Eye (tissue), 1 donor: ENCODE data around the gene FRS2.

ENCODE experiments used
- DNase-seq: peaks from one replicate; pipeline ENCODE4 v3.0.0-alpha.2; 2015

FRS2 gene

GRCh38 chr12:69502345-69503081, 32.3 kb downstream of the FRS2 start:
- DNase-seq = no peak

- DNase-seq = no peak
These were observed 37.9 kb downstream of the FRS2 start for GRCh38 chr12:69508091-69508490.

- DNase-seq = no peak
These were observed 38.4 kb downstream of the FRS2 start for GRCh38 chr12:69508621-69509020.

- no peak for DNase-seq
These were observed 39.1 kb downstream of the FRS2 start for GRCh38 chr12:69509308-69509736.

DNA sequence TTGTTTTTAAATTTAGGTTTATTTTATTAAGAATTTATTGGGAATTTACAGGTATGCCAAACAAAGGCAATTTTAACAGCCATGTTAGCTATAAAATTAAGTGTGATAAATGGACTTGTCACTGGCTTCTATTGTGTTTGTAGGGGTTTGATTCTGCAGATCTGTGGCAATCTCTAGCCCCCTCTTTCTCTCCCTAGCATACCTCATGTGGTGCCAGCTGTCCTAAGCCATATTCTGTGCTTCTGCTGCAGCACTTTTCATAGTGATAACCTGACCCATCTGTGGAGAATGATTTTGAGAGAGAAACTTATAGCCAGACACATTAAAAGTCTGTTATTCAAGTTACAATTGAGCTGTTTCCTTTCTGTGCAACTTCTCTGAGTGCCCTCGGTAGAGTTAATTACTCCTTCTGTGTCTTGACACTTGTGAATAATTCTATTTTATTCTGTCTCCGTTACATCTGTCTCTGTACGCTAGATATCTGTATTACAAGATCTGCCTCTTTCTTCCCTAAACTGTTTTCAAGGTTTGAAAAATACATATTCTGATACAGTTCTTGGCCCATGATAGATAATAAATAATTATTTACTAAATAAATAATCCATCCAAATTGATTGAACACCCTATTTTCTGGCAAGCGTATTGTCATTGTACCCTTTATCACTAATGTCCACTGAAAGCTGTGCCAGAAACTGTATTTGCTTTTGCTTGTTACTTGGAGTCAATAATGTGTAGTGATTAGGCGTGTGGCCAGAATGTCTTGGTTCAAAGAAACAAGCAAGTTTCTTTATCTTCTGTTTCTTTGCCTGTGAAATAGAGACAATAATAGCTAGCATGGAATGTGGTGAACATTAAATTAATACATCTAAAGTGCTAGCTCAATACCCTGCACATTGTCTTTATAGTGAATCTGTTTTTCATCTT, 40.0 kb downstream of the FRS2 start:
- no peak for DNase-seq

DNA sequence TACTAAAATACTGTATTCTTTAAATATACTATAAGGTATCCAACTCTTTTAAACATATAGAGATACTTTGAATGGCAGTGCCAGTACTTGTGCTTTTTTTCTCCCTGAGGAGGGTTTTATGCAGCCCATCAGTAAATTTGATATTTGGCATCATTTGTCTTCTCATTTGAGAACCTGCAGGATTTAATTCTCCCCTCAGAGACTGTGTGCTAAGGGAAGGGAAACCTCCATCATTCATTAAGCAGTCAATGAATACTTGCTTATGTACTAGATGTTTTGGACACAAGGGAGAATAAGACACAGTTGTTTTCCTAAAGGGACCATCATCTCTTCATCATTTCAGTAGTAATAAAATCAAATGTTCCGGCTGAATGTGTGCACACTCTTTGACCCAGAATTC, 40.8 kb downstream of the FRS2 start:
- no peak for DNase-seq

DNA sequence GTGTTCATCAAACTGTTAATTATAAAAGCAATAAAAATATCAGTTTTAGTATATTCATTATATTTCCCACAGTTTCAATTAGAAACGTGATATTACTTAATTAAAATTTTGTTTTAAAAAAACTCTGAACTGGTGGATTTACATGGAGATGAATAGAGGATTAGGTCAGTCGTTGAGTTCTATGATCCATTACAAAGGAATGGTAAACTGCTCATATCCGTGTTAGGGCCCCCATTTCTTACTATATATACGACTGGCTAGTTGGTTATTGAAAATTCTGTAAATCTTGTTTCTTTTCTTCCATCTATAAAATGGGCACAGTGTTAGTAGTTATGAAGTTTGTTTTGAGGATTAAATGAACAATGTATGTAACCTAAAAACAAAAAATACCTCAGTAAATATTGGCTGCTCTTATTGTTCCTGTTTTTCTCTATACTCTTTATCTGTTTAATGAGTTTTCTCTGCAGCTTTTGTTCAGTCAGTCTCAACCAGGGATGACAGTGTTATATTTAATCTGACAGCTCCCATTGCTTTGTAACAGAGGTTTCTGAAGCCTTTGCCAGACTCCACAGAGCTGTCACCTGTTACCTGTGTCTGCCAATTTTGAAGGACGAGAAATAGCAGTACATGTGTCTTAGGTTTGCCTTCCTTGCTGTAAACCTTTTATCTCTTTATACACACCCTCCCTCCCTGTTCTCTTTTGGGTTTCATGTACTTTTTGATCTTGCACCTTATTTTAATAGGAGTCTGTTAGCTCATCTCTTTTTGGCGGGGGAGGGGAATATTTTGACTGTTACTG, 41.5 kb downstream of the FRS2 start:
- no peak for DNase-seq

DNA sequence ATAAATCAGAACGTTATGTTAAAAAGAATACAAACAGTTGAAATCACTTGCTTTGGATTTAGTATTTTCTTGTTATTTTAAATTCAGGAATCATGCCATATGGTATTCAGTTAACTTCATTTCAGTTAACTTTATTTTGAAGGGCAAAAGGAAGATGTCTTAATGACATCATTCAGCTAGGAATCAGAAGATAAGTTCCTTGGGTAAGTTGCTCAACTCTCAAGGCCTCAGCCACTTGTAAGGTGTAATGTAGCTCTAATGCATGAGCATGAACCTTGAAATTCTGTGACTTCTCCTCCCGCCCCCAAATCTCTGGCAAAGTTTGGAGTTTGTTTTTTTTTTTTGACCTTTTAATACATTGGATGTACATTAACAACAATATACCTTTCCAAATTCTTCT, 42.6 kb downstream of the FRS2 start:
- no peak for DNase-seq

DNA sequence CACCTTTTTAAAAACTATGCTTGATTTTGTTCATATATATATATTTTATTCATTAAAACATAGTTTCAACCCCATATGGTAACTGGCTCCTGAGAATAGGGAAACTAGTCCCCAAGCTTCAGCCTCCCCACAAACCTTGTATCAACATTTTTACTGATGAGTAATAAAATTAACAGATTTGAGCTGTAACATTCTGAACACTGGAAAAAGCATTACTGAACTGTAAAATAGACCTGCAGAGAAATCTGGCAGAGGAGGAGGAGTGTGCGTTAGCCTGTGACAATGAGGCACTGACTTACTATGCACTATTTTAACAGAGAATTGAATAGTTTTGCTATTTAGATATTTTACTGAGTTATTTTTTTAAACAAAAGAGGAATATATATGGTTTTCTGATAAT, 43.1 kb downstream of the FRS2 start:
- DNase-seq = no peak

GRCh38 chr12:69514111-69514510, 43.9 kb downstream of the FRS2 start:
- DNase-seq = no peak

- DNase-seq = no peak
These were observed 44.7 kb downstream of the FRS2 start for GRCh38 chr12:69514845-69515244.

GRCh38 chr12:69515394-69515930, 45.3 kb downstream of the FRS2 start:
- DNase-seq = no peak

GRCh38 chr12:69516950-69517349, 46.8 kb downstream of the FRS2 start:
- no peak for DNase-seq

- DNase-seq = no peak
These were observed 47.2 kb downstream of the FRS2 start for GRCh38 chr12:69517406-69517805.

DNA sequence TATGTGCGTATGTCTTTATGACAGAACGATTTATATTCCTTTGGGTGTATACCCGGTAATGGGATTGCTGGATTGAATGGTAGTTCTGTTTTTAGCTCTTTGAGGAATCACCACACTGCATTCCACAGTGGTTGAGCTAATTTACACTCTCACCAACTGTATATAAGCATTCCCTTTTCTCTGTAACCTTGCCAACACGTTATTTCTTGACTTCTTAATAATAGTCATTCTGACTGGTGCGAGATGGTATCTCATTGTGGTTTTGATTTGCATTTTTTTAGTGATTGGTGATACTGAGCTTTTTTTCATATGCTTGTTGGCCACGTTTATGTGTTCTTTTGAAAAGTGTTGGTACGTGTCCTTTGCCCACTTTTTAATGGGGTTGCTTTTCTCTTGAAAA, 49.7 kb downstream of the FRS2 start:
- no peak for DNase-seq

- no peak for DNase-seq
These were observed 53.5 kb downstream of the FRS2 start for GRCh38 chr12:69523433-69524330.

- no peak for DNase-seq
These were observed 54.1 kb downstream of the FRS2 start for GRCh38 chr12:69524331-69524630.

DNA sequence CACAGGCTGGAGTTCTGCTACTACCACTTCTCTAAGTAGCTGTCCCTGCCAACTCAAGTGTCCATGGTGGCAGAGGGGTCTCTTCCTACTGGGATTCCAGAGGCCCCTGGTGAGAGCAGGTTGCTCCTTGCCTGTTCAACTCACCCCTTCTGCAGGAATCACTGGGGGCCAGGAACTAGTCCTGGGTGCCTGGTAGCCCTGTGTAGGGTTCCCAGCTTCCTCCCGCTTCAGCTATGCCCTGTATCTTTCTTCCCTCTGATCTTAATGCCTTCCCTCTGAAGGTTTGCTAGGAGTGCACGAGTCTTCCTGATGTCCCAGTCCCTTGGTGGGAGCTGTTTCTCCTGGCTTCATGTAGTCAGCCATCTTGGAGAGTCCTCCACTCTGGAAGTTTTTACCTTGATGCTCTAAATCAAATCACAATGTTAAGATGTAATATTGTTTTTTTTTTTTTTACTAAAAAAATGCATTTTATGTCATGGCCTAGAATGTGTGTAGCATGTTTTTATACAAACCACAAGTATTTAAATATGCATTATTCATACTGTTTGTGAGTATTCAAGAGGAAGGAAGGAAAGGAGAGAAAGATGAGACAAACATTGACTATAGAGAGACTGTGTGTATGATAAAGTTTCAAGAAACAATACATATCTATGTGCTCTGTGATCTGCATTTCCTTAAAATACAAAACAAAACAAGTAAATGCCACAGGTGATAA, 54.7 kb downstream of the FRS2 start:
- DNase-seq = no peak

- no peak for DNase-seq
These were observed 57.5 kb downstream of the FRS2 start for GRCh38 chr12:69527506-69528272.

- no peak for DNase-seq
These were observed 58.8 kb downstream of the FRS2 start for GRCh38 chr12:69529021-69529420.

- no peak for DNase-seq
These were observed 63.7 kb downstream of the FRS2 start for GRCh38 chr12:69533844-69534243.
